Tibial artery (tissue), 4 donors: ENCODE results near the gene TMIGD2.

Experiments
- DNase-seq, 2 donors: peaks; one replicate each; pipeline ENCODE4 v3.0.0-alpha.2; 2019
- H3K27ac ChIP-seq, 2 donors: fragments of 200-600 bp; sonication (generic) in 1 of 2; 1 replicate in 1 of 2; 2 replicates in 1 of 2; pipeline ENCODE4 v1.5.1; 2018 to 2019; ENCODE audit warnings: mild to moderate bottlenecking in 1 of 2
- H3K27me3 ChIP-seq, 2 donors: fragments of 200-600 bp; sonication (generic) in 1 of 2; one replicate each; pipeline versions ENCODE4 v1.5.1 to v1.6.0; 2016 to 2019
- H3K36me3 ChIP-seq, 3 donors: fragments of 200-600 bp; sonication (generic) in 2 of 3; one replicate each; pipeline ENCODE4 v1.5.1; 2016 to 2019; ENCODE audit warnings: mild to moderate bottlenecking in 2 of 3
- H3K4me1 ChIP-seq, 4 donors: fragments of 200-600 bp; sonication (generic) in 2 of 4; 1 replicate in 3 of 4; 2 replicates in 1 of 4; pipeline ENCODE4 v1.5.1; 2016 to 2019
- H3K4me3 ChIP-seq, 2 donors: fragments of 200-600 bp; sonication (generic) in 1 of 2; 1 replicate in 1 of 2; 2 replicates in 1 of 2; pipeline ENCODE4 v1.5.1; 2018 to 2019; ENCODE audit warnings: mild to moderate bottlenecking in 2 of 2
- H3K9me3 ChIP-seq, 3 donors: fragments of 200-600 bp; sonication (generic) in 1 of 3; one replicate each; pipeline ENCODE4 v1.5.1; 2016 to 2019
- CTCF ChIP-seq, 2 experiments: fragments of 200-600 bp in 1 of 2; fragments of 450-650 bp in 1 of 2; IDR thresholded peaks; one replicate each; pipeline ENCODE4 v1.5.1; 2017 to 2019; ENCODE audit warnings: antibody characterized with exemption in 2 of 2, mild to moderate bottlenecking in 1 of 2, moderate library complexity in 1 of 2
- intact Hi-C: fragments of 100-400 bp; cut with DNase I; formaldehyde crosslinking; loops from one replicate; pipeline ENCODE4 v1.15.0; 2023; ENCODE audit warnings: low total_unique reads

Gene TMIGD2

GRCh38 chr19:4298810-4299550 is 3.2 kb downstream of the TMIGD2 start:
- Histone ChIP-seq H3K9me3 (no peaks in the 10 kb centered on the region), H3K27ac (no peak overlapping the region), H3K36me3 (no peaks in the 10 kb centered on the region), H3K4me1 (no peaks in the 10 kb centered on the region), H3K4me3 (no peak overlapping the region), H3K27me3 (peaks cover 0 to 56% of the 10 kb centered on the region in 2 donors)
- DNase-seq: no peak
- intact Hi-C loops: no loop called here
- no peak for TF ChIP-seq CTCF (IDR thresholded peaks at IDR 0.05)

- no peaks in the 10 kb centered on the region for H3K9me3 ChIP-seq
- no peaks in the 10 kb centered on the region for H3K4me1 ChIP-seq
- H3K27me3 ChIP-seq: peaks cover 0 to 56% of the 10 kb centered on the region in 2 donors
- no peak for DNase-seq
- H3K4me3 ChIP-seq: no peak overlapping the region
- H3K36me3 ChIP-seq: no peaks in the 10 kb centered on the region
- TF ChIP-seq CTCF (IDR thresholded peaks at IDR 0.05): no peak
- no peak overlapping the region for H3K27ac ChIP-seq
- intact Hi-C loops: no loop called here
Measured at GRCh38 chr19:4297901-4298809, 4.0 kb downstream of the TMIGD2 start.

GRCh38 chr19:4295972-4296771 is 6.0 kb downstream of the TMIGD2 start:
- intact Hi-C loops: no loop called here
- Histone ChIP-seq H3K4me1 (no peaks in the 10 kb centered on the region), H3K27me3 (peaks cover 0 to 60% of the 10 kb centered on the region in 2 donors), H3K36me3 (no peaks in the 10 kb centered on the region), H3K27ac (no peak overlapping the region), H3K4me3 (no peak overlapping the region), H3K9me3 (no peaks in the 10 kb centered on the region)
- no peak for DNase-seq
- no peak for TF ChIP-seq CTCF (IDR thresholded peaks at IDR 0.05)

- H3K9me3 ChIP-seq: no peaks in the 10 kb centered on the region
- H3K27me3 ChIP-seq: peaks cover 0 to 68% of the 10 kb centered on the region in 2 donors
- intact Hi-C loops: no loop called here
- H3K4me3 ChIP-seq: no peak overlapping the region
- no peaks in the 10 kb centered on the region for H3K4me1 ChIP-seq
- no peak for DNase-seq
- no peak overlapping the region for H3K27ac ChIP-seq
- no peak for TF ChIP-seq CTCF (IDR thresholded peaks at IDR 0.05)
- H3K36me3 ChIP-seq: no peaks in the 10 kb centered on the region
Measured at GRCh38 chr19:4294389-4294788, 7.8 kb downstream of the TMIGD2 start.

- Histone ChIP-seq H3K4me1 (no peaks in the 10 kb centered on the region), H3K27me3 (peaks cover 0 to 65% of the 10 kb centered on the region in 2 donors), H3K9me3 (no peaks in the 10 kb centered on the region), H3K4me3 (no peak overlapping the region), H3K27ac (no peak overlapping the region), H3K36me3 (no peaks in the 10 kb centered on the region)
- DNase-seq: no peak
- no peak for TF ChIP-seq CTCF (IDR thresholded peaks at IDR 0.05)
- intact Hi-C loops: no loop called here
Measured at GRCh38 chr19:4292515-4292914, 9.7 kb downstream of the TMIGD2 start.
